ENCODE data around the gene ZNF622.

The ZNF622 gene

DNA sequence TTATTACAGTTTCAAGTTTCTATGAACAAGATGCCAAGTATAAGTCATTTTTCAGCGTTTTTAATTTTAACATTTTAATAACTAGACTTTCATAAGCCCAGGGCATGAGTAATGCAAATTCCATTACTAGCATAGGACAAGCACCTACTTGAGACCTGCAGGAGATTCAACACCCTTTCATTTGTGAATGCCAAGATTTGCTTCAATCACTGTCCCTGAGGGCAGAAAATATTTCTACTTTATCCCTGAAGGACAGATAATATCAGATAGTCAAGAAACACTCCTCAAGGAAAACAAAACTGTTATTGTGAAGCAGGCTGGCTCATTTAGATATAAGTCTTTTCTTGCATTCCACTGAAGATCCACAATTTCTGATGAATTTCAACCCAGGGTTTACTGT, 27.7 kb upstream of the ZNF622 start:
- H3K4me2 ChIP-seq (ENCODE audit: low read depth, low read length, poor library complexity, severe bottlenecking), result no peak overlapping the region
- H2AFZ ChIP-seq (ENCODE audit: low read length), result no peak overlapping the region
- no peaks in the 10 kb centered on the region for H3K79me2 ChIP-seq (ENCODE audit: insufficient read depth, low read length)
- H3K9ac ChIP-seq (ENCODE audit: low read depth, low read length, poor library complexity, severe bottlenecking), result no peak overlapping the region
- H3K4me3 ChIP-seq (ENCODE audit: low read length, poor library complexity, severe bottlenecking), result no peak overlapping the region
- no peaks in the 10 kb centered on the region for H3K27me3 ChIP-seq (ENCODE audit: insufficient read depth, low read length, poor library complexity, severe bottlenecking)
- H4K20me1 ChIP-seq (ENCODE audit: insufficient read depth, low read length, poor library complexity, severe bottlenecking), result no peaks in the 10 kb centered on the region
- TF ChIP-seq EZH2phosphoT487 (IDR thresholded peaks at IDR 0.05; ENCODE audit: borderline replicate concordance) (no peak), CTCF (conservative IDR thresholded peaks at IDR 0.05; ENCODE audit: low read length) (no peak)
- H3K4me1 ChIP-seq (ENCODE audit: insufficient read depth, low read length, poor library complexity, severe bottlenecking), result no peaks in the 10 kb centered on the region
- H3K36me3 ChIP-seq (ENCODE audit: insufficient read depth, low read length), result no peaks in the 10 kb centered on the region
- no peaks in the 10 kb centered on the region for H3K9me2 ChIP-seq (replicated peaks; ENCODE audit: low read depth, low read length)
- peaks cover 8% of the 10 kb centered on the region; the same call in 1 of the 2 replicates for H3K9me3 ChIP-seq (ENCODE audit: insufficient read depth, low read depth, low read length)
- H3F3A ChIP-seq (ENCODE audit: low read depth), result no peaks in the 10 kb centered on the region

GRCh38 chr5:16492398-16493140, 27.0 kb upstream of the ZNF622 start:
- Histone ChIP-seq H3F3A (ENCODE audit: low read depth) (no peaks in the 10 kb centered on the region), H3K4me2 (ENCODE audit: low read depth, low read length, poor library complexity, severe bottlenecking) (no peak overlapping the region), H4K20me1 (ENCODE audit: insufficient read depth, low read length, poor library complexity, severe bottlenecking) (no peaks in the 10 kb centered on the region), H2AFZ (ENCODE audit: low read length) (no peak overlapping the region), H3K9ac (ENCODE audit: low read depth, low read length, poor library complexity, severe bottlenecking) (no peak overlapping the region), H3K79me2 (ENCODE audit: insufficient read depth, low read length) (no peaks in the 10 kb centered on the region), H3K27me3 (ENCODE audit: insufficient read depth, low read length, poor library complexity, severe bottlenecking) (no peaks in the 10 kb centered on the region), H3K9me3 (ENCODE audit: insufficient read depth, low read depth, low read length) (peaks cover 8% of the 10 kb centered on the region; the same call in 1 of the 2 replicates), H3K36me3 (ENCODE audit: insufficient read depth, low read length) (no peaks in the 10 kb centered on the region), H3K4me1 (ENCODE audit: insufficient read depth, low read length, poor library complexity, severe bottlenecking) (no peaks in the 10 kb centered on the region), H3K4me3 (ENCODE audit: low read length, poor library complexity, severe bottlenecking) (no peak overlapping the region), H3K9me2 (replicated peaks; ENCODE audit: low read depth, low read length) (no peaks in the 10 kb centered on the region)
- TF ChIP-seq EZH2phosphoT487 (IDR thresholded peaks at IDR 0.05; ENCODE audit: borderline replicate concordance) (no peak), CTCF (conservative IDR thresholded peaks at IDR 0.05; ENCODE audit: low read length) (no peak)

DNA sequence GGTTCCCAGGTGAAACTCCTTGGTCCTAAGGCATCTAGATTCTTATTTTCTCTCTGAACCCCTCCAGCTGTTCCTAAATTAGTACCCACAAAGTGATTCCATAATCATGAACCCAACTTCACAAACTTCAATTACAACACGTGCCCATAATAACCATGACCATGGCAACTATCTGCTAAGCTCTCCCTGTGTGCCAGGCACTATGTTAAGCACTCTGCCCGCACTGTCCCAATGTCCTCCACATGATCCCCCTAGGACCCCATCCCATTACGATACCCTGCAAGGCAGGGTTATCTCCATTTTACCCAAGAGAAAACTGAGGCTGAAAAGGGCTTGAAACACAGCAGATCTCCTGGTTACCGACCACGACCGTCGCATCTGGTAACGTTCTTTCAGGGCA, 25.3 kb upstream of the ZNF622 start:
- Histone ChIP-seq H3K4me1 (ENCODE audit: insufficient read depth, low read length, poor library complexity, severe bottlenecking) (no peaks in the 10 kb centered on the region), H3K9me3 (ENCODE audit: insufficient read depth, low read depth, low read length) (peaks cover 6% of the 10 kb centered on the region; the same call in 1 of the 2 replicates)

More for the DNA sequence above, 25.3 kb upstream of the ZNF622 start:
- Histone ChIP-seq H3K79me2 (ENCODE audit: insufficient read depth, low read length) (no peaks in the 10 kb centered on the region), H3F3A (ENCODE audit: low read depth) (no peaks in the 10 kb centered on the region), H3K27me3 (ENCODE audit: insufficient read depth, low read length, poor library complexity, severe bottlenecking) (no peaks in the 10 kb centered on the region), H3K4me2 (ENCODE audit: low read depth, low read length, poor library complexity, severe bottlenecking) (no peak overlapping the region), H3K4me3 (ENCODE audit: low read length, poor library complexity, severe bottlenecking) (no peak overlapping the region), H2AFZ (ENCODE audit: low read length) (no peak overlapping the region), H3K36me3 (ENCODE audit: insufficient read depth, low read length) (no peaks in the 10 kb centered on the region), H4K20me1 (ENCODE audit: insufficient read depth, low read length, poor library complexity, severe bottlenecking) (no peaks in the 10 kb centered on the region), H3K9ac (ENCODE audit: low read depth, low read length, poor library complexity, severe bottlenecking) (no peak overlapping the region), H3K9me2 (replicated peaks; ENCODE audit: low read depth, low read length) (no peaks in the 10 kb centered on the region)
- TF ChIP-seq EZH2phosphoT487 (IDR thresholded peaks at IDR 0.05; ENCODE audit: borderline replicate concordance) (no peak), CTCF (conservative IDR thresholded peaks at IDR 0.05; ENCODE audit: low read length) (no peak)
